ENCODE measurements around the gene CLCF1. TPM values are rescaled to one million over a fixed set of nuclear protein-coding genes. Genes with fewer than 3 reads are reported as not detected.
A peak's percentile ranks its signal among the peaks of the same experiment; 100 is the strongest.

CLCF1 gene
- total RNA-seq, 1 donor from 2014 or later: 0.68 TPM

DNA sequence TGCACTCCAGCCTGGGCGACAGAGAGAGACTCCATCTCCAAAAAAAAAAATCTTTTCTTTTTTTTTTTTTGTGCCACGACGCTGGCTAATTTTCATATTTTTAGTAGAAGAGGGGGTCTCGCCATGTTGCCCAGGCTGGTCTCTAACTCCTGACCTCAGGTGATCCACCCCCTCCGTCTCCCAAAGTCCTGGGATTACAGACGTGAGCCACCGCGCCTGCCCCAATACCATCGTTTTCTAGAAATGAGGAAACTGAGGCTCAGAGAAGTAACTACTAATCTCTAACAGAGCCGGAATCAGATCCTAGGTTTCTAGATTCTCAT is 56.6 kb downstream of the CLCF1 start:
- DNase-seq (ENCODE audit: low read depth, low spot score): no peak
- TF ChIP-seq, protein P1, sequence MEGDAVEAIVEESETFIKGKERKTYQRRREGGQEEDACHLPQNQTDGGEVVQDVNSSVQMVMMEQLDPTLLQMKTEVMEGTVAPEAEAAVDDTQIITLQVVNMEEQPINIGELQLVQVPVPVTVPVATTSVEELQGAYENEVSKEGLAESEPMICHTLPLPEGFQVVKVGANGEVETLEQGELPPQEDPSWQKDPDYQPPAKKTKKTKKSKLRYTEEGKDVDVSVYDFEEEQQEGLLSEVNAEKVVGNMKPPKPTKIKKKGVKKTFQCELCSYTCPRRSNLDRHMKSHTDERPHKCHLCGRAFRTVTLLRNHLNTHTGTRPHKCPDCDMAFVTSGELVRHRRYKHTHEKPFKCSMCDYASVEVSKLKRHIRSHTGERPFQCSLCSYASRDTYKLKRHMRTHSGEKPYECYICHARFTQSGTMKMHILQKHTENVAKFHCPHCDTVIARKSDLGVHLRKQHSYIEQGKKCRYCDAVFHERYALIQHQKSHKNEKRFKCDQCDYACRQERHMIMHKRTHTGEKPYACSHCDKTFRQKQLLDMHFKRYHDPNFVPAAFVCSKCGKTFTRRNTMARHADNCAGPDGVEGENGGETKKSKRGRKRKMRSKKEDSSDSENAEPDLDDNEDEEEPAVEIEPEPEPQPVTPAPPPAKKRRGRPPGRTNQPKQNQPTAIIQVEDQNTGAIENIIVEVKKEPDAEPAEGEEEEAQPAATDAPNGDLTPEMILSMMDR (conservative IDR thresholded peaks at IDR 0.05): no peak
- Mint-ChIP-seq H3K27me3 (ENCODE audit: low read depth) (peaks cover 2% of the 10 kb centered on the region), H3K27ac (ENCODE audit: unreplicated experiment) (peak overlapping the region; percentile 35), H3K4me1 (peaks cover 34% of the 10 kb centered on the region), H3K4me3 (peak overlapping the region; percentile 92), H3K36me3 (ENCODE audit: low read depth) (no peaks in the 10 kb centered on the region), H3K9me3 (no peaks in the 10 kb centered on the region)

- H3K4me1 Mint-ChIP-seq: peaks cover 33% of the 10 kb centered on the region
- peak overlapping the region; percentile 83 for H3K4me3 Mint-ChIP-seq
- no peak overlapping the region for H3K27ac Mint-ChIP-seq (ENCODE audit: unreplicated experiment)
- TF ChIP-seq, protein P1 (conservative IDR thresholded peaks at IDR 0.05): no peak
- peaks cover 2% of the 10 kb centered on the region for H3K27me3 Mint-ChIP-seq (ENCODE audit: low read depth)
- no peaks in the 10 kb centered on the region for H3K9me3 Mint-ChIP-seq
- DNase-seq (ENCODE audit: low read depth, low spot score): no peak
- no peaks in the 10 kb centered on the region for H3K36me3 Mint-ChIP-seq (ENCODE audit: low read depth)
Measured at GRCh38 chr11:67315325-67315909, 58.0 kb downstream of the CLCF1 start.

GRCh38 chr11:67314218-67314617 is 59.2 kb downstream of the CLCF1 start:
- TF ChIP-seq, protein P1 (conservative IDR thresholded peaks at IDR 0.05): no peak
- H3K9me3 Mint-ChIP-seq: no peaks in the 10 kb centered on the region
- H3K27me3 Mint-ChIP-seq (ENCODE audit: low read depth): peaks cover 2% of the 10 kb centered on the region
- peaks cover 29% of the 10 kb centered on the region for H3K4me1 Mint-ChIP-seq
- peak overlapping the region; percentile 64 for H3K4me3 Mint-ChIP-seq
- no peak for DNase-seq (ENCODE audit: low read depth, low spot score)
- H3K27ac Mint-ChIP-seq (ENCODE audit: unreplicated experiment): no peak overlapping the region
- H3K36me3 Mint-ChIP-seq (ENCODE audit: low read depth): no peaks in the 10 kb centered on the region

Other genes with a start within 250 kb of the CLCF1 start
- gene GRK2, start 107.1 kb downstream of the CLCF1 start, total RNA-seq: 51.3 and 55.1 TPM in 2 replicates
- 58.9 and 71.8 TPM in 2 replicates for gene ANKRD13D, start 84.3 kb downstream of the CLCF1 start, total RNA-seq
- 3.0 and 3.3 TPM in 2 replicates for gene SSH3, start 70.1 kb downstream of the CLCF1 start, total RNA-seq
- 3.7 and 7.1 TPM in 2 replicates for gene POLD4, start 20.1 kb downstream of the CLCF1 start, total RNA-seq
- gene RAD9A, start 18.4 kb upstream of the CLCF1 start, total RNA-seq: 46.1 and 49.4 TPM in 2 replicates
- 222 and 223 TPM in 2 replicates for gene PPP1CA, start 28.3 kb upstream of the CLCF1 start, total RNA-seq
- gene TBC1D10C, start 30.5 kb upstream of the CLCF1 start, total RNA-seq: 0.66 and 1.8 TPM in 2 replicates
- gene CARNS1, start 42.1 kb upstream of the CLCF1 start, total RNA-seq: 0.07 and 0.12 TPM in 2 replicates
- gene RPS6KB2, start 54.9 kb upstream of the CLCF1 start, total RNA-seq: 48.4 and 55.0 TPM in 2 replicates
- gene PTPRCAP, start 64.1 kb upstream of the CLCF1 start, total RNA-seq: 0.84 and 1.6 TPM in 2 replicates
- 79.0 and 89.5 TPM in 2 replicates for gene CORO1B, start 69.9 kb upstream of the CLCF1 start, total RNA-seq
- gene GPR152, start 79.1 kb upstream of the CLCF1 start, total RNA-seq: not detected in 2 replicates
- not detected in 2 replicates for gene CABP4, start 81.8 kb upstream of the CLCF1 start, total RNA-seq
- gene TMEM134, start 95.7 kb upstream of the CLCF1 start, total RNA-seq: 37.3 and 40.8 TPM in 2 replicates
- gene AIP, start 109.4 kb upstream of the CLCF1 start, total RNA-seq: 48.7 and 50.1 TPM in 2 replicates
- 81.5 and 109 TPM in 2 replicates for gene PITPNM1, start 131.8 kb upstream of the CLCF1 start, total RNA-seq
- gene CDK2AP2, start 134.6 kb upstream of the CLCF1 start, total RNA-seq: 32.0 and 32.8 TPM in 2 replicates
- gene CABP2, start 149.8 kb upstream of the CLCF1 start, total RNA-seq: not detected in 2 replicates
- gene GSTP1, start 210.2 kb upstream of the CLCF1 start, total RNA-seq: 776 and 780 TPM in 2 replicates
- gene NDUFV1, start 233.3 kb upstream of the CLCF1 start, total RNA-seq: 182 and 191 TPM in 2 replicates